Cortex of kidney (tissue), 1 donor: ENCODE data around the gene TPCN2.
"Not testable (repeated sequence)": the region's sequence is repeated elsewhere in the genome, so short reads cannot be mapped to it uniquely, and the experiment has no call there.

Experiments
- DNase-seq: peaks from one replicate; lab custom pipeline; 2025; lab: John Stamatoyannopoulos, UW

The TPCN2 gene

DNA sequence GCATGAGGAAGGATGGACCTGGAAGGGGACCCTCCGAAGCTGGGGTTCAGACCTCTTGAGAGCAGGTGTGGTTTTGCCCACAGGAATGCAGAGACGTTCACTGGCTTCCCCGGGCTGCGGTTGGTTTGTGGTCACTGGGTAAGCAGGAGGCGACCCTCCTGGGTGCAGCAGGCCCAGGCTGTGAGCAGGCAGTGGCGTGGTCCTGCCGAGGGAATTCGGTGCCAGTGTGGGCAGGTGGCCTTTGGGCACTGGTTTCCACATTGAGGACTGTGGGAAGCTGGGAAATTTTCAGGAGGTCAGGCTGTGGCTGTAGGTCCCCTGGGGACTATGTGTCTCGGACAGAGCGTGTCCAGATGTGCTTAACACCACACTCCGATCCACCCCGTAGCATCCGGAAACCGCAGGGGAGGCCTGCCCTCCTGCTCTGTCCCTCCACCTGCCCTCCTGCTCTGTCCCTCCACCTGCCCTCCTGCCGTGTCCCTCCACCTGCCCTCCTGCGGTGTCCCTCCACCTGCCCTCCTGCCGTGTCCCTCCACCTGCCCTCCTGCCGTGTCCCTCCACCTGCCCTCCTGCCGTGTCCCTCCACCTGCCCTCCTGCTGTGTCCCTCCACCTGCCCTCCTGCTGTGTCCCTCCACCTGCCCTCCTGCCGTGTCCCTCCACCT lies 27.5 kb downstream of the TPCN2 start:
- no peak for DNase-seq

DNA sequence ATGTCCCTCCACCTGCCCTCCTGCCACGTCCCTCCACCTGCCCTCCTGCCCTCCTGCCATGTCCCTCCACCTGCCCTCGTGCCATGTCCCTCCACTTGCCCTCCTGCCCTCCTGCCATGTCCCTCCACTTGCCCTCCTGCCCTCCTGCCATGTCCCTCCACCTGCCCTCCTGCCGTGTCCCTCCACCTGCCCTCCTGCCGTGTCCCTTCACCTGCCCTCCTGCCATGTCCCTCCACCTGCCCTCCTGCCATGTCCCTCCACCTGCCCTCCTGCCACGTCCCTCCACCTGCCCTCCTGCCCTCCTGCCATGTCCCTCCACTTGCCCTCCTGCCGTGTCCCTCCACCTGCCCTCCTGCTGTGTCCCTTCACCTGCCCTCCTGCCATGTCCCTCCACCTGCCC lies 28.2 kb downstream of the TPCN2 start:
- DNase-seq: not testable (repeated sequence)

DNA sequence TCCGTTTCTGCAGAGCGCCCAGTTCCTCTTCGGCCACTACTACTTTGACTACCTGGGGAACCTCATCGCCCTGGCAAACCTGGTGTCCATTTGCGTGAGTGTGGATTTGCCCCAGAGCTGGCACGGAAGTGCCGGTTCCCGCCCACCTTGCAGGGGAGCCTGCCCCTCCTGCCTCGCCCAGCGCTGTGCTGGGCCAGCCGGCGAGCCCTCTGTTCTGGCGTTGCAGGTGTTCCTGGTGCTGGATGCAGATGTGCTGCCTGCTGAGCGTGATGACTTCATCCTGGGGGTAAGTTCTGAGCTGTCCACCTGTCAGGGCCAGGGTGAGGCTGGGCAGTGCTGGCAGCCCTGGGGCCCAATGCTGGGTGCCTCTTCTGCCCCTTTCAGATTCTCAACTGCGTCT lies 29.8 kb downstream of the TPCN2 start:
- no peak for DNase-seq

DNA sequence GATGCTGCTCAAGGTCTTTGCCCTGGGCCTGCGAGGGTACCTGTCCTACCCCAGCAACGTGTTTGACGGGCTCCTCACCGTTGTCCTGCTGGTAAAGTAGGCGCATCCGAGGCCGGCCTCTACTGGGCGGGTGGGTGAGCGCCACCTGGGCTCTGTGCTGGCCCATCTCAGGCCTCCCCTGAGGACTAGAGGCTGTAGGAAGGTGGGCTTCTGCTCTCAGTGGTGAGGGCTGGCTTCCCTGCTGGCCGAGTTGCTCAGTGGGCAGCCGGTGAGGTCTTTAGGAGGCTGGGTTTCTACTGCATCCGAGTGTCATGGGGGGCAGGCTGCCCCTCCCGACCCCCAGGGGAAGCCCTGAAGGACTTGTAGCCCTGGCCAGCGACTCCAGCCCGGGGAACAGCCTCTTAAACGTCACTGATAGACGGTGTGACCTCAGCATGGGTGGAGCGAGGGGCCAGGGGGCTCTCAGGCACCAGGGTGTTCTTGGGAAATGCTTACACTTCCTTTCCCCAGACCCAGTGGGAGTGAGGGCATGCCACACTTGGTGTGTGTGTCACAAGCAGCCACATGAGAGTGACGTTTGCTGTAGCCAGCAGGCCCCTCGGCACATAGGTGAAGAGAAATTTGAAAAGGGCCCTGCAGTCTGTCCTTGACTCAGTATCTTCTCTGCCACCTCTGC lies 30.3 kb downstream of the TPCN2 start:
- no peak for DNase-seq

DNA sequence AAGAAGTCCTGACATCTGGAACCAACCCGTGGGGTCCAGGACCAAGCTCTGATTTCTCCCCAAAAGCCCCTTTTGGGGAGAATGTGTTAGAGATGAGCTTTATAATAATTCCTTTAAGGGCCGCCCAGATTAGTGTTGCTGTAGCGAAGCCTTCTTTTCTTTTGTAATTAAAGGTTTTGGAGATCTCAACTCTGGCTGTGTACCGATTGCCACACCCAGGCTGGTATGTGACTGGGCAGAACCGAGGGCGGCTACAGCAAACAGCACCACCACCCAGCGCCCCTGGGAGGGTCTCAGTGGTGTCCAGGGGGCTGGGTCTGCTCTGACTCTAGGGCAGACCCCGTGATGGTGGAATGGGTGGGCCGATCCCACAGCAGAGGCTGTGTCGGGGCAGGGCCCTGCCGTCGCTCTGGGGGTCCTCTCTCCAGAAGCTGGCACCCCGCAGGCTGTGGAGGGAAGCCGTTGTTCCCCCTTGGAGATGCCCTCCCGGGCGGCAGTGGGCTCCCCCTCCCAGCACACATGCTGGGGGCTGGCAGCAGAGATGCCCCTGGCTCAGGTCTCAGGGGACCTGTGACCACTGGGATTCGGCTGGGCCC lies 31.0 kb downstream of the TPCN2 start:
- DNase-seq: no peak

DNA sequence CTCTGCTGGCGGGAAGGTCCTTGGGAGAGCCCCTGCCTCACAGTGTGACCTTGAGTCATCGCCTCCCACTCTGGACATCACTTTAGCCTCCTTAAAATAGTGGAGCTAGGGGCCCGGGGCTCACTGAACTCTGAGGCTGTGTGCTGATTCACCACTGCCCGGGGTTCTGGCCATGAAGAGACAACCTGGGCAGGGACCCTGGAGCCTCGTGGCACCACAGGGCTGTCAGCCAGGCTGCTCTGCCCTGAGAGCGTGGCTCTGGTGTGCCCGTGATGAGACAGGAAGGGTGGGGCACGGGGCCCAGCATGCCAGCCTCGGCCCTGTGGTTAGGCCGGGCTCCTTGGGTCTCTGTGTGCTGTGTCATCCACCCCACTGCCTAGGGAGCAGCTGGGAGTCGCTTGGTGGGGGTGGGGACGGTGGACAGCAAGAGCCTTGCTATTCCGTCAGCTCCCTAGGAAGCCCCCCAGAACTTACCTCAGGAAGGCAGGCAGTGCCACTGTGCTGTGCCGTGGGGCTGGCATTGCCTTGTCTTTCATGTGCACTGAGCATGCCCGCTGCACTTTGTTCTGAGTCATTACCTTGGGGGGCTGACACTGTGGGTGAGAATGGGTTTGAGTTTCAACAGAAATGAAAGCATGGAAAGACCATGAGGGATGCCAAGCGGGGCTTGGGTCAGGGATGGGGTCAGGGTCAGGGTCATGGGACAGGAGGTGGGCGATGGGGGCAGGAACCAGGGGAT lies 31.7 kb downstream of the TPCN2 start:
- DNase-seq: no peak

DNA sequence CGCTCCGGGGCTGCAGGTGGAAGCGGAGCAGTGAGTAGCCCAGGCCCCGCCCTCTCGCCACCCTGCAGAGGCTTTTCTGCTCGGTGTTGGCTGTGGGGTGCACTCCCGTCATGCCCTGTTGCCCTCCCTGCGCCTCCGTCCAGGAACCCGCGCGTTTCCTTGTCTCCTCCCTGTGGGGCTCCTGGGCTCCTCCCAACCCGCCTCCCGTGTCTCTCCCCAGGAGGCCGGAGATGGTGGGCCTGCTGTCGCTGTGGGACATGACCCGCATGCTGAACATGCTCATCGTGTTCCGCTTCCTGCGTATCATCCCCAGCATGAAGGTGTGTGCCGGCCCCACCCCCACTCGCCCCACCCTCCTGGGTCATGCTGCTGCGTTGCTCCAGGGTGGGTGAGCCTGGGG lies 32.4 kb downstream of the TPCN2 start:
- DNase-seq: no peak

DNA sequence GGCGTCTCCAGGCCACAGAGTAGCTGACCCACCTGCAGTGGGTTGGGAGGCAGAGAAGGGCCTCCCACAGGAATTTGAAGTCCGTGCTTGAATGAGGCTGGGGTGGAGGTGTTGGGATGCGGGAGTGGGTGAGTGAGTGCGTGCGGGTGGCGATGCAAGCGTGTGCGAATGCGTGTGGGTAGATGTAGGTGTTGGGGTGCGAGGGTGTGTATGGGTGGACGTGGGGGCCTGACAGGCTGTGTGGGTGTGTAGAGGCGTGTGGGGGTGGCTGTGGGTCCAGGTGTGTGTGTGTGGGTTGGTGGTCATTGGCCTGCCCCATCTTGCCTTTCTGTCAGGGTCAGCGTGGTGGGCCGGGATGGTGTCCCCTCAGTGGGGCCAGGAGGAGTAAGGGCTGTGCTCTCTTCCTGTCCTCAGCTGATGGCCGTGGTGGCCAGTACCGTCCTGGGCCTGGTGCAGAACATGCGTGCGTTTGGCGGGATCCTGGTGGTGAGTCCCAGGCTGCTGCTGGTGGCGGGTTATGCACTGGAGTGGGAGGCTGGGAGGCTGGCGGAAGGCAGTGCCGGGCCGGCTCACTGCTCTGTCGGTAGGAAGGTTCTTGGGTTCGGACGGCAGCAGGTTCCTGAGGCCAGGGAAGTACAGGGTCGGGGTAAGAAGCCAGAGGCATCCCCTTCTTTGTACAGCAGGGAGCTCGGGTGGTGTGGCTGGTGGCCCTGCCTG lies 35.0 kb downstream of the TPCN2 start:
- DNase-seq: no peak

DNA sequence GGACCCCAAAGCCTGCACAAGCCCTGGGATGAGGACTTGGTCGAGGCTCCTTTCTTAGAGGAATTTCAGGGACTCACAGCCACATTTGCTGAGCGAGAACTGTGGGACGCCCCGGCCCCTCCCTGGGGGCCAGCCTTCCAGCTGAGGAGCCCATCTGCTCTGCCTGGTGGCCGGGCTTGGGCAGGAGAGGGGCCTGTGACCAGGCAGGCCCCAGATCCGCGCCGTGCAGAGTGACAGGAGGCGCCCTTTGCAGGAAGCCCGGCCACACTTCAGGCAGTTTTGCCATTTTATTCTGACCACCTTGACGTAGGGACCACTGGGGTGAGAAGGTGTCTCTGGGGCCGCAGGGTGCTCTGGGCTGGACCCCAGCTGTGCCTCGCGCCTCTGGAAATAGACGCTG lies 35.6 kb downstream of the TPCN2 start:
- no peak for DNase-seq

DNA sequence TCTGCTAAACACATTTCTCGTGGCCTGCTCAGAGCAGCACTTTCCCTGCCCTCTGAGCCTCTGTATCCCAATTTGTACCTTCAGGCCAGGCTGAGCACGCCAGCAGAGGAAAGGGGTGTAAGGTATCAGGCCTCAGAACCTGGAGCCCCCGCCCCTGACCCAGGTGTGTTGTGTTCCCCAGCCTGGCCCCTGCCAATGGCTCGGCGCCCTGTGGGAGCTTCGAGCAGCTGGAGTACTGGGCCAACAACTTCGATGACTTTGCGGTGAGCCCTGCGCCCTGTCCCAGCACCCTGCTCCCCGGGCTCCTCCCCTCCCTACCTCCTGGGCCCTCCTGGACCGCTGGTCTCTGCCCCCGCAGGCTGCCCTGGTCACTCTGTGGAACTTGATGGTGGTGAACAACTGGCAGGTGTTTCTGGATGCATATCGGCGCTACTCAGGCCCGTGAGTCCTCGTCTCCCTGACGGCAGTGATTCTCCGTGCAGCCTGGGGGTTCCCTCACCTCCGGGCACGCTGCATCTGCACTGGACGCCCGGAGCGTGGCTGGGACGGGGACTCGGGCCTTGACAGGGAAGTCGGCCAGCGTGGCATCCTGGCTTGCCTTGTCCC lies 36.9 kb downstream of the TPCN2 start:
- no peak for DNase-seq

DNA sequence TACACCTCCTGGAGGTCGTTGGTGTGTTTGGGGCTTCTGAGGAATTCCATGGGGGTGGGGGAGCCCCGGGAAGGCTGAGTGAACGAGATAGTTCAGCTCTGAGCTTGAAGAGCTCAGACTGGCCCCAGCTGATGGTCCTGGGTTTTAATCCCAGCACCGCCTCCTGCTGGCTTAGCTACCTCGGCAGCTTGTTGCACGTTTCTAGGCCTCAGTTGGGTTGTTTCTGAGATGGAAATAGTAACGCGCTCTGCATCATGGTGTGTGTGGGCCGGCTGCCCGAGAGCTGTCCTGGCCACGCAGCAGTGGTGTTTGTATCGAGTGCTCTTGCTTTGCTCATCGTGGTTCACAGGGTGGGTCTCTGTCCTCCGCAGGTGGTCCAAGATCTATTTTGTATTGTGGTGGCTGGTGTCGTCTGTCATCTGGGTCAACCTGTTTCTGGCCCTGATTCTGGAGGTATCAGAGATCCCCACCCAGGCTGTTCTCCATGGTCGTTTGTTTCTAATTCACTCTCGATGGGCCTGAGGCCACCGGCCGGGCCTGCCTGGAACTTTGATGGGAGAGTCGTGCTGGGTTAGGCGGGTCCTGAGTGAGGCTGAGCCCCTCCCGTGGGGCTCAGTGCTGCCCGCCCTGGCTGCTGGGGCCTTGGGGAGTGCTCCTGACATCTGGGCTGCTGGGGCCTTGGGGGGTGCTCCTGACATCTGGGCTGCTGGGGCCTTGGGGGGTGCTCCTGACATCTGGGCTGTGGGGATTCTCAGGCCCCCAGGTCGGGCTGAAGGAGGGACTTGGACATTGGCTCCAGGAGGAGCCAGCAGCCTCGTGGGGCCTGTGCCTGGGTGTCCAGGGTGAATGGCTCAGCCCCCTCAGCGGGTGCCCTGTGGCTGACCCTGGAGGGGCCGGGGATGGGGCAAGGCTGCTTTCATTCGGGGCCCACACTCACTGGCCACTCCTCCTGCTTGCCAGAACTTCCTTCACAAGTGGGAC lies 37.7 kb downstream of the TPCN2 start:
- no peak for DNase-seq

DNA sequence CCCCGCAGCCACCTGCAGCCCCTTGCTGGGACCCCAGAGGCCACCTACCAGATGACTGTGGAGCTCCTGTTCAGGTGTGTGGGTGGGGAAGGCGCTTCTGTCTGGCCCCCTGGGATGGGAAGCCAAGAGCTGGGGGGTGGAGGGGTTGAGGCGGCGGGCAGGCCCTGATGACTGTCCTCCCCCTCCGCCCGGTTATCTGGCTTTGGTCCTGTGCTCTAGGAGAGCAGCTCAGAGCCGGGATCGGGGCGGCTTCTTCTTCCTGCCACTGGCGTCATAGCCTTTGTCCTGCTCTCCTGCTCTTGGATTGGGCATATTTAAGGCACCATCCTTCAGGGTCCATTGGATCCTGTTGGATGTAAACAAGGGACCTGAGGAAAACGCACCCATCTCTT lies 38.4 kb downstream of the TPCN2 start:
- no peak for DNase-seq

DNA sequence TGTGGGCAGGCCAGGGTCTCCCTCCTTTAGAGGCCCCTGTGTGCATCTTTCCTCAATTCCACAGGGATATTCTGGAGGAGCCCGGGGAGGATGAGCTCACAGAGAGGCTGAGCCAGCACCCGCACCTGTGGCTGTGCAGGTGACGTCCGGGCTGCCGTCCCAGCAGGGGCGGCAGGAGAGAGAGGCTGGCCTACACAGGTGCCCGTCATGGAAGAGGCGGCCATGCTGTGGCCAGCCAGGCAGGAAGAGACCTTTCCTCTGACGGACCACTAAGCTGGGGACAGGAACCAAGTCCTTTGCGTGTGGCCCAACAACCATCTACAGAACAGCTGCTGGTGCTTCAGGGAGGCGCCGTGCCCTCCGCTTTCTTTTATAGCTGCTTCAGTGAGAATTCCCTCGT lies 39.1 kb downstream of the TPCN2 start:
- DNase-seq: no peak

DNA sequence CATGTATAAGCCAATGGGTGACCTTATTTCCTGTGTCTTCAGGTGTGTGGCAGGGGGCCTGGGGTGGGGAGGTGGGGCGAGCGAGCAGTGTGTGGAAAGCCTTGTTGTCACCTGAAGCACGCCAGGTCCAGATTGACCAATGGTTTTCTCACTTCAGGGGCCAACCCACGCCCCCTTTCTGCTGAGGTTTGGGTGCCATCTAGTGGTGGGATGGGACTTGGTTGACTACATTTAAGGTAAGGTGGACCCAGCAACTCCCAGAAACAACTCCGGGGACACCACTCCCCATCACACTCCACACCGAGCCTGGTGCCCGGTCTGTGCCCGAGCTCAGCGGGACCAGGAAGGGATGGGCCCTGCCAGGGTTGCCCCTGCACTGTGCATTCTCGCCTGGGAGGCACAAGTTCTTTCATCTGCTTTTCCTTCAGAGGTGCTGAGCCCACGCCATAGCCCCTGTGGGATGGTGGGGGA lies 40.0 kb downstream of the TPCN2 start:
- no peak for DNase-seq

DNA sequence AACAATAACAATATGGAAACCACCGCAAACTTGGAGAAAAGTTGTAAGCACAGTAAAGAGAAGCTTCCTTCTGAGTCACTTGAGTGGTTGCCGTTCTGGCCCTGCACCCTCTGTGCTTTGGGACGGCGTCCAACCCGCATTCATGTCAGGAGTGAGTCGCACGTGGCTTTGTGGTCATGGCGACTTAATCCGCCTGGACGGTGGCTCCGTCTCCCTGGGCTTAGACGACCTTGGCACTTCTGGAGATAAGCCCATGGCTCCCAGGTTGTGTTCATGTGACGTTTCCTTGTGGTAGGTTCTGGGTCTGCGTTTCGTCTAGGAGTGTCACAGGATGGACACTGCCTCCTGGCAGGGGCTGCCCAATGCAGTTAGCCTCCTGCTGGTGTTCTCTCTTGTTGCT lies 40.5 kb downstream of the TPCN2 start:
- no peak for DNase-seq

DNA sequence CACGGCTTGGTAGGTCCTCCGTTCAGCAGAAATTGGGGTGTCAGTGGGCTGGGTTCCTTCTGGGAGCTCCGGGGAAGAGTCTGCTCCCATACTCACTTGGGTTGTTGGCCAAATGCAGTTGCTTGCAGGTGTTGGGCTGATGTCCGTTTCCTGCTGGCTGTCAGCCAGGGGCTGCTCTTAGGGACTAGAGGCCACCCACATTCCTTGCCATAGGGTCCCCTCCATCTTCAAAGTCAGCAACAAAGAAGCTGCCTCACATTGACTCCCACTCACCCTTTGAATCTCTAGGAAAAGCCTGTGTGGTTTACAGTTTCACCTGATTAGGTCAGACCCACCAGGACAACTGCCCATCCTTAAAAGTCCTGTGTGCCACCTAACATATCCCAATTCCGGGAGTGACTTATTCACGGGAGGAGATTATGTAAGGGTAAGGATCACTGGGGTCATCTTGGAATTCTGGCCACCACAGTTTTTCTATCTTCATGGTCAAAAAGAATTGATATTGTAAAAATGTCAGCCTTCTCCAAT lies 43.0 kb downstream of the TPCN2 start:
- no peak for DNase-seq

DNA sequence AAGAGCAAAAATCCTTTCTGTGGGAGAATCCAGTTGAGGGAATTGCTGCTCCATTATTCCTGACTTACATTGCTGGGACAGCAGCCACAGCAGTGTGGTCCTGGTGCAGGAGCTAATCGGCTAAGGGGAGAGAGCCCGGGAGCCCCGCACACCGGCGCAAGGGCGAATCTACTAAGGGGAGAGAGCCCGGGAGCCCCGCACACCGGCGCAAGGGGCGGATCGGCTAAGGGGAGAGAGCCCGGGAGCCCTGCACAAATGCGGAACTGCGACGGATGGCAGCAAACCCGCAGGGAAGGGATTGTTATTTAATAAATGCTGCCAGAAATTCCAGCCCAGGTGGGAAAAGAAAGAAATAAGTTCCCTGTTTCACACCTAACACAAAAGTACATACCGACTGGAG lies 43.5 kb downstream of the TPCN2 start:
- no peak for DNase-seq

DNA sequence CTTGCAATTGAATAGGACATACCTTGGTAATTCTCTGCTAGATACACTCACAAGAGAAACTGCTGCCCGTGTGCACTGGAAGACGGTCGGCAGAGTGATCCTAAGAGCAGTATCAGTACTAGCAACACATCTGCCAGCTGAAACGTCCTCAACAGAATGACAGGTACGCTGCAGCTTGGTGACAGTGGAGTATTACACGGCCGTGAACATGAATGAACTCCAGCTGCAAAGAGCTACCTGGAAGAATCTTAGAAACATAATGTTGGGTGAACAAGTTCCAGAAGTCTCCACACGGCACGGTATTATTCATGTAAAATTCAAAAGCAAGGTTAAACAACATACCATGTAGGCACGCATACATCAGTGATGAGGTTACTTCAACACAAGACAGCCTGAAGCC lies 44.4 kb downstream of the TPCN2 start:
- DNase-seq: no peak

DNA sequence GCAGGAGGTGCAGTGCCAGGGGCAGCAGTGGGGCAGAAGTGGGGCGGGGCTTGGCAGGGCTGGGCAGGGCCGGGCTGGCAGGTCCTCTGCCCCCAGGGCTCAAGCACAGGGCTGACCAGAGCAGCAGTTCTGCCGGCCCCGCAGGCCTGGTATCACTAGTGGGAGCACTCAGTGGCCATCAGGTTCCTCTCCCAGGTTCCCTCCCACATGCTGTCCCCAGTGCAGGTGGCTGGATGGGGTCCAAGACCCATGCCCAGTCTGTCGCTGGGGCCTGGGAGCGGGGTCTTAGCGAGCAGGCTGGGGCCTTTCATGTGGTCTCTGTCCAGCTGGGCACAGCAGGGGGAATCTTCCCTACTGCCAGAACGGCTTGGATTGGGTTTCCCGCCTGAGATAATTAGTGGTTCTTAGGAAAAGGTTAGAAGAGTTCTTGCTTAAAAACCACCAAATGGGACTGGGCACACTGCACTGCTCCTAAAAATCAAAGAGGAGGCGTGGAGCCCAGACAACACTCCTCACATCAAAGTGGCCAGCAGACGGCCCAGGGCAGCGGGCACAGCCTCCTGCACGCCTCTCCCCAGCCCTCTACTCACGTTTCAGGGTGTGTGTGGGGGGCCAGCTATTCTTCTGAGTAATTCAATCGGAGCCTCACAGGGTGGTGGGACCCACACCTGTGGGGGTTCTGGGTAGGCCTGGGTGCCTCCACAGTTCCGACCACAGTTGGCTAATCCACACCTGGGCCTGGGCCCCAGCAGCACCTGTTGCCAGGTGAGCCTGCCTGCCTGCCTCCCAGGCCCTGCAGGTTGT lies 45.6 kb downstream of the TPCN2 start:
- DNase-seq: no peak
